H1 (cell line): ENCODE results near the gene SECISBP2L. TPM values are rescaled to one million over a fixed set of nuclear protein-coding genes. Genes with fewer than 3 reads are reported as not detected.

Experiments used
- CTCF ChIA-PET: fragments of 300-600 bp; sonication (Branson Sonifier 250); formaldehyde crosslinking; loops from one replicate; lab custom pipeline; 2021; ENCODE audit not compliant: partially characterized antibody; lab: Charles Lee
- POLR2A ChIA-PET: fragments of 300-600 bp; sonication (Branson Sonifier 250); formaldehyde crosslinking; loops from one replicate; lab custom pipeline; 2021; ENCODE audit warnings: inconsistent platforms; ENCODE audit not compliant: partially characterized antibody; lab: Charles Lee
- DNase-seq, 2 experiments: peaks; one replicate each; pipeline versions ENCODE4 v3.0.0 to v3.0.0-alpha.2; 2010 to 2022; ENCODE audit warnings: low spot score in 2 of 2, low read depth in 1 of 2, mixed read lengths in 1 of 2
- FAIRE-seq: peaks from 2 replicates; lab custom pipeline; 2011; peaks lifted over from hg19 to GRCh38; lab: Jason Lieb, UNC
- H2AFZ ChIP-seq: 2 replicates; pipeline ENCODE4 v1.8.1; 2012; ENCODE audit warnings: low read length, inconsistent platforms
- H2AK5ac ChIP-seq: 2 replicates; pipeline ENCODE4 v1.6.1; 2013; ENCODE audit warnings: low read depth, low read length
- H2BK120ac ChIP-seq: replicated peaks from 2 replicates; pipeline ENCODE3; 2013; ENCODE audit warnings: low read depth, low read length, inconsistent platforms
- H2BK12ac ChIP-seq: 2 replicates; pipeline ENCODE4 v1.6.1; 2013; ENCODE audit warnings: low read depth, low read length
- H2BK15ac ChIP-seq: 2 replicates; pipeline ENCODE4 v1.6.1; 2013; ENCODE audit warnings: low read length
- H2BK20ac ChIP-seq: 2 replicates; pipeline ENCODE4 v1.6.1; 2013; ENCODE audit warnings: low read length
- H2BK5ac ChIP-seq: 2 replicates; pipeline ENCODE4 v1.6.1; 2013; ENCODE audit warnings: low read depth, low read length
- H3K14ac ChIP-seq: 2 replicates; pipeline ENCODE4 v1.6.1; 2013; ENCODE audit warnings: inconsistent platforms; ENCODE audit not compliant: insufficient read length
- H3K18ac ChIP-seq: 2 replicates; pipeline ENCODE4 v1.6.1; 2013; ENCODE audit warnings: low read length; ENCODE audit errors: extremely low read depth
- H3K23ac ChIP-seq: 2 replicates; pipeline ENCODE4 v1.6.1; 2013; ENCODE audit warnings: inconsistent platforms; ENCODE audit not compliant: insufficient read length
- H3K23me2 ChIP-seq: 2 replicates; pipeline ENCODE4 v1.6.1; 2013; ENCODE audit warnings: low read depth, low read length
- H3K27ac ChIP-seq: 2 replicates; pipeline ENCODE4 v1.6.1; 2011; ENCODE audit warnings: low read depth, low read length, inconsistent platforms
- H3K27me3 ChIP-seq, 4 experiments: replicated peaks in 1 of 4; 1 replicate in 1 of 4; 2 replicates in 3 of 4; pipeline versions ENCODE4 v1.6.1 to v1.8.1; 2011 to 2013; ENCODE audit warnings: low read length in 3 of 4, mild to moderate bottlenecking in 3 of 4, inconsistent platforms in 2 of 4, mixed read lengths in 2 of 4, moderate library complexity in 1 of 4; ENCODE audit not compliant: control insufficient read depth in 3 of 4, insufficient read depth in 3 of 4; ENCODE audit errors: extremely low read depth in 1 of 4
- H3K36me3 ChIP-seq, 4 experiments: 2 replicates each; pipeline versions ENCODE4 v1.6.1 to v1.8.1; 2011 to 2013; ENCODE audit warnings: mild to moderate bottlenecking in 4 of 4, low read length in 3 of 4, moderate library complexity in 2 of 4, control low read depth in 1 of 4, inconsistent platforms in 1 of 4; ENCODE audit not compliant: insufficient read depth in 4 of 4, control insufficient read depth in 2 of 4
- H3K4ac ChIP-seq: replicated peaks from 2 replicates; pipeline ENCODE3; 2013; ENCODE audit warnings: low read length, low read depth, mixed read lengths, inconsistent platforms; ENCODE audit not compliant: insufficient read length
- H3K4me1 ChIP-seq, 4 experiments: replicated peaks in 1 of 4; 1 replicate in 1 of 4; 2 replicates in 3 of 4; pipeline versions ENCODE4 v1.6.1 to v1.8.1; 2011 to 2013; ENCODE audit warnings: low read length in 3 of 4, inconsistent platforms in 2 of 4, mixed read lengths in 1 of 4; ENCODE audit not compliant: insufficient read depth in 4 of 4, control insufficient read depth in 3 of 4
- H3K4me2 ChIP-seq, 2 experiments: 2 replicates each; pipeline versions ENCODE4 v1.6.1 to v1.8.1; 2011 to 2013; ENCODE audit warnings: low read depth in 2 of 2, low read length in 2 of 2, control low read depth in 1 of 2, inconsistent platforms in 1 of 2, mild to moderate bottlenecking in 1 of 2; ENCODE audit not compliant: insufficient read depth in 1 of 2
- H3K4me3 ChIP-seq, 4 experiments: fragments of 200-600, 300-600 bp in 1 of 4; sonication (generic), shearing (Covaris generic), sonication (Bioruptor Twin) in 1 of 4; 2 replicates each; pipeline versions ENCODE4 v1.5.1 to v1.8.1; 2011 to 2016; ENCODE audit warnings: low read length in 4 of 4, low read depth in 3 of 4, control low read depth in 2 of 4, inconsistent platforms in 2 of 4, mild to moderate bottlenecking in 2 of 4, mixed read lengths in 1 of 4, moderate library complexity in 1 of 4; ENCODE audit not compliant: insufficient read depth in 2 of 4; ENCODE audit errors: extremely low read depth in 1 of 4
- H3K56ac ChIP-seq: replicated peaks from 2 replicates; pipeline ENCODE3; 2013; ENCODE audit warnings: low read depth, mild to moderate bottlenecking, mixed read lengths, low read length, inconsistent platforms; ENCODE audit not compliant: insufficient read length
- H3K79me1 ChIP-seq: 2 replicates; pipeline ENCODE4 v1.6.1; 2013; ENCODE audit warnings: low read depth, low read length, control low read depth
- H3K79me2 ChIP-seq, 2 experiments: 2 replicates each; pipeline versions ENCODE4 v1.6.1 to v1.8.1; 2012 to 2013; ENCODE audit warnings: low read length in 2 of 2, mild to moderate bottlenecking in 2 of 2, inconsistent platforms in 1 of 2; ENCODE audit not compliant: insufficient read depth in 2 of 2, control insufficient read depth in 1 of 2
- H3K9ac ChIP-seq, 4 experiments: replicated peaks in 1 of 4; 1 replicate in 1 of 4; 2 replicates in 3 of 4; pipeline versions ENCODE4 v1.6.1 to v1.8.1; 2011 to 2013; ENCODE audit warnings: low read depth in 3 of 4, low read length in 3 of 4, control low read depth in 2 of 4, mild to moderate bottlenecking in 2 of 4, moderate library complexity in 2 of 4, inconsistent platforms in 1 of 4; ENCODE audit errors: extremely low read depth in 1 of 4
- H3K9me3 ChIP-seq, 2 experiments: 2 replicates each; pipeline versions ENCODE4 v1.6.1 to v1.8.1; 2012 to 2013; ENCODE audit warnings: mild to moderate bottlenecking in 2 of 2, moderate library complexity in 2 of 2, control low read depth in 1 of 2, inconsistent platforms in 1 of 2, low read depth in 1 of 2, low read length in 1 of 2, mixed read lengths in 1 of 2; ENCODE audit not compliant: insufficient read depth in 2 of 2
- H4K20me1 ChIP-seq, 2 experiments: replicated peaks in 1 of 2; 2 replicates each; pipeline versions ENCODE3 to v1.8.1; 2011 to 2013; ENCODE audit warnings: inconsistent platforms in 2 of 2, low read length in 2 of 2, mild to moderate bottlenecking in 1 of 2; ENCODE audit not compliant: insufficient read depth in 2 of 2, control insufficient read depth in 1 of 2
- H4K5ac ChIP-seq: 2 replicates; pipeline ENCODE4 v1.6.1; 2013; ENCODE audit warnings: low read length, low read depth, mixed read lengths, inconsistent platforms; ENCODE audit not compliant: insufficient read length
- H4K8ac ChIP-seq: 2 replicates; pipeline ENCODE4 v1.8.0; 2013; ENCODE audit warnings: mild to moderate bottlenecking, moderate library complexity, low read length, inconsistent platforms; ENCODE audit not compliant: insufficient read depth; ENCODE audit errors: extremely low read depth
- H4K91ac ChIP-seq: replicated peaks from 2 replicates; pipeline ENCODE3; 2013; ENCODE audit warnings: low read length, mixed read lengths, inconsistent platforms; ENCODE audit not compliant: insufficient read length
- CBX8 ChIP-seq: fragments of 300-800, 300-1000 bp; sonication (generic); IDR thresholded peaks from 2 replicates; pipeline ENCODE4 v1.7.1; 2016; ENCODE audit warnings: low read depth, low read length, borderline replicate concordance
- EP300 ChIP-seq, 2 experiments: IDR thresholded peaks; 1 replicate in 1 of 2; 2 replicates in 1 of 2; pipeline ENCODE4 v1.6.1; 2011 to 2012; ENCODE audit warnings: low read depth in 2 of 2, low read length in 2 of 2, mild to moderate bottlenecking in 2 of 2, borderline replicate concordance in 1 of 2, inconsistent platforms in 1 of 2, moderate library complexity in 1 of 2
- KDM4A ChIP-seq: IDR thresholded peaks from one replicate; pipeline ENCODE4 v1.7.1; 2012; ENCODE audit warnings: low read depth, mild to moderate bottlenecking, moderate library complexity, low read length, inconsistent platforms; ENCODE audit not compliant: severe bottlenecking
- MAX ChIP-seq: IDR thresholded peaks from 2 replicates; pipeline ENCODE4 v1.6.1; 2012; ENCODE audit warnings: inconsistent platforms
- NRF1 ChIP-seq: IDR thresholded peaks from 2 replicates; pipeline ENCODE4 v1.6.1; 2011; ENCODE audit warnings: mild to moderate bottlenecking, low read depth, low read length, improper control_type of control experiment
- POLR2AphosphoS5 ChIP-seq: IDR thresholded peaks from 2 replicates; pipeline ENCODE4 v1.6.1; 2011; ENCODE audit warnings: low read depth, low read length
- RAD21 ChIP-seq, 2 experiments: IDR thresholded peaks in 1 of 2; conservative IDR thresholded peaks in 1 of 2; 2 replicates each; pipeline ENCODE4 v1.6.1; 2011; ENCODE audit warnings: low read depth in 2 of 2, low read length in 2 of 2, improper control_type of control experiment in 1 of 2, inconsistent platforms in 1 of 2, mild to moderate bottlenecking in 1 of 2, moderate library complexity in 1 of 2
- RNF2 ChIP-seq: fragments of 200-900, 300-1000 bp; sonication (generic); IDR thresholded peaks from 2 replicates; pipeline ENCODE4 v1.7.1; 2016; ENCODE audit warnings: borderline replicate concordance, low read depth, mild to moderate bottlenecking, antibody characterized with exemption, low read length; ENCODE audit not compliant: poor library complexity, severe bottlenecking; ENCODE audit errors: missing control alignments
- RXRA ChIP-seq: IDR thresholded peaks from 2 replicates; pipeline ENCODE4 v1.6.1; 2011; ENCODE audit warnings: low read depth, mild to moderate bottlenecking, low read length, moderate library complexity; ENCODE audit not compliant: insufficient read depth
- SP2 ChIP-seq: IDR thresholded peaks from 2 replicates; pipeline ENCODE4 v1.6.1; 2012; ENCODE audit warnings: mild to moderate bottlenecking, low read length, inconsistent platforms
- TBP ChIP-seq: IDR thresholded peaks from 2 replicates; pipeline ENCODE4 v1.6.1; 2011; ENCODE audit warnings: low read depth, low read length, improper control_type of control experiment
- TCF12 ChIP-seq: IDR thresholded peaks from 2 replicates; pipeline ENCODE4 v1.6.1; 2011; ENCODE audit warnings: low read depth, mild to moderate bottlenecking, low read length
- YY1 ChIP-seq: IDR thresholded peaks from 2 replicates; pipeline ENCODE4 v1.6.1; 2011; ENCODE audit warnings: low read depth, mild to moderate bottlenecking, low read length
- WGBS, 2 experiments: shearing (Covaris generic) in 1 of 2; methylation state at CpG; one replicate each; pipeline versions ENCODE4 v1.1.6 to v1.1.7; 2013 to 2015; ENCODE audit warnings: low lambda C conversion rate in 2 of 2, mixed read lengths in 2 of 2, inconsistent platforms in 1 of 2, low coverage in 1 of 2, missing lambda C conversion rate in 1 of 2; ENCODE audit not compliant: insufficient replicate concordance in 2 of 2, insufficient coverage in 1 of 2, insufficient read length in 1 of 2; ENCODE audit errors: extremely low coverage in 1 of 2, missing lambda C conversion rate in 1 of 2; 5-methylcytosine and 5-hydroxymethylcytosine counted together
- polyA plus RNA-seq, 7 experiments: library from polyadenylated mRNA; depleted of rRNA in 3 of 7; stranded (reverse) in 5 of 7; unstranded in 2 of 7; fragments of >200 nt in 5 of 7; fragments of 200-250 nt in 2 of 7; gene quantifications; 1 replicate in 5 of 7; 2 replicates in 1 of 7; 4 replicates in 1 of 7; pipeline versions ENCODE4 v1.2.1 to v1.2.3, GENCODE V29; 2011 to 2013; ENCODE audit warnings: missing spikeins in 2 of 7, mixed read lengths in 2 of 7
- total RNA-seq: library from RNA; stranded (reverse); fragmentation: NEBNext Ultra II Directional; extraction: Animal tissue kit (Norgen Biotek cat#: 25700); gene quantifications from 2 replicates; pipeline ENCODE4 v1.2.1, GENCODE V29; 2021

SECISBP2L gene
- total and polyA plus RNA-seq, 2 of the 8 experiments (the other 6 are each of a cell fraction or from before 2014, with no cell fraction given) = 7.6 to 22.8 TPM

GRCh38 chr15:49059491-49059890 lies 13.2 kb upstream of the SECISBP2L start:
- peaks cover 9% of the 10 kb centered on the region in 2 experiments; a peak in 3 of 4 replicates for H3K9me3 ChIP-seq
- no peak overlapping the region for H4K8ac ChIP-seq
- DNase-seq = no peak
- H3K56ac ChIP-seq = no peak overlapping the region
- CTCF ChIA-PET = interaction anchor here (1.3 to 3.1 kb wide), 2 partner anchors 11 to 87 kb away, joined by 3 to 25 read pairs; partner anchors contain the start of gene SECISBP2L
- H3K23ac ChIP-seq = no peak overlapping the region
- H4K20me1 ChIP-seq = no peaks in the 10 kb centered on the region
- H2AFZ ChIP-seq = 0 out of 2 replicates have a peak overlapping the region, but pooled peaks have one; percentile 95
- no peak for FAIRE-seq
- no peak overlapping the region for H4K5ac ChIP-seq
- no peaks in the 10 kb centered on the region for H3K36me3 ChIP-seq
- H3K4me1 ChIP-seq = peaks cover 0 to 8% (median 3%) of the 10 kb centered on the region in 4 experiments; a peak in 5 of 7 replicates
- no peaks in the 10 kb centered on the region for H3K79me1 ChIP-seq
- H2BK5ac ChIP-seq = no peak overlapping the region
- H3K27ac ChIP-seq = no peak overlapping the region
- H3K18ac ChIP-seq = no peak overlapping the region
- H3K4me2 ChIP-seq = no peak overlapping the region
- POLR2A ChIA-PET = interaction anchor here (0.9 to 1.2 kb wide), 3 partner anchors 13 to 96 kb away, joined by 3 to 5 read pairs (median 3); partner anchors contain the start of gene COPS2
- H3K4ac ChIP-seq = no peak overlapping the region
- H2BK12ac ChIP-seq = no peak overlapping the region
- no peaks in the 10 kb centered on the region for H3K79me2 ChIP-seq
- H2AK5ac ChIP-seq = no peak overlapping the region
- no peak overlapping the region for H3K4me3 ChIP-seq
- no peak overlapping the region for H4K91ac ChIP-seq
- H2BK20ac ChIP-seq = no peak overlapping the region
- no peak overlapping the region for H2BK15ac ChIP-seq
- H2BK120ac ChIP-seq = no peak overlapping the region
- H3K14ac ChIP-seq = no peak overlapping the region
- 91% methylated on average over 3 of the region's 3 CpGs; no CpG with 5 or more reads in 1 of the 2 experiments for WGBS, 2 experiments
- H3K23me2 ChIP-seq = no peaks in the 10 kb centered on the region
- H3K27me3 ChIP-seq = no peaks in the 10 kb centered on the region
- no peak overlapping the region for H3K9ac ChIP-seq
- TF ChIP-seq TBP (no peak), KDM4A (no peak), RAD21 (IDR thresholded peaks at IDR 0.05 in 1 of 2, conservative IDR thresholded peaks at IDR 0.05 in 1 of 2; ENCODE audit: low read depth in 2 of 2, low read length in 2 of 2) (no peak), CBX8 (no peak), RNF2 (no peak), TCF12 (no peak), RXRA (no peak), EP300 (IDR thresholded peaks at IDR 0.05; ENCODE audit: borderline replicate concordance in 1 of 2, low read depth in 2 of 2, low read length in 2 of 2) (no peak), SP2 (no peak), POLR2AphosphoS5 (no peak), NRF1 (no peak), YY1 (no peak), MAX (no peak)
